Activated B cell treated with CpG ODN at 0.5 μM for 24 hours (primary cell): Measurements from ENCODE around the gene SSH2. TPM values are rescaled to one million over a fixed set of nuclear protein-coding genes. Genes with fewer than 3 reads are reported as not detected.

Experiments
- ATAC-seq: fragments of 200-7000 bp; cut with Tn5 transposase; one replicate; pipeline ENCODE4 v1.10.0; 2021; ENCODE audit warnings: low read depth, mild to moderate bottlenecking, moderate library complexity
- CTCF ChIA-PET: fragments of 350-600 bp; sonication (Branson Sonifier 250); formaldehyde crosslinking; loops from one replicate; lab custom pipeline; 2021; ENCODE audit warnings: antibody characterized with exemption; lab: Charles Lee
- POLR2A ChIA-PET: fragments of 350-600 bp; sonication (Branson Sonifier 250); formaldehyde crosslinking; loops from one replicate; lab custom pipeline; 2021; ENCODE audit warnings: antibody characterized with exemption; lab: Charles Lee
- DNase-seq: peaks from one replicate; pipeline ENCODE4 v3.0.0; 2022
- H3K27ac Mint-ChIP-seq: one replicate; pipeline ENCODE4 v1.8.0; 2020; ENCODE audit warnings: mixed read lengths
- H3K27me3 Mint-ChIP-seq: one replicate; pipeline ENCODE4 v1.8.0; 2021; ENCODE audit warnings: mixed read lengths
- H3K36me3 Mint-ChIP-seq: one replicate; pipeline ENCODE4 v1.8.0; 2021; ENCODE audit warnings: low read depth, mixed read lengths
- H3K4me1 Mint-ChIP-seq: one replicate; pipeline ENCODE4 v1.8.0; 2021; ENCODE audit warnings: mixed read lengths
- H3K4me3 Mint-ChIP-seq: one replicate; pipeline ENCODE4 v1.8.0; 2020; ENCODE audit warnings: mild to moderate bottlenecking, mixed read lengths
- H3K9me3 Mint-ChIP-seq: one replicate; pipeline ENCODE4 v1.8.0; 2020; ENCODE audit warnings: mixed read lengths
- intact Hi-C: fragments of 100-400 bp; cut with micrococcal nuclease; formaldehyde crosslinking; loops from one replicate; pipeline ENCODE4 v1.15.1; 2024
- total RNA-seq: library from RNA; stranded (reverse); gene quantifications from 2 replicates; pipeline ENCODE4 v1.2.3, GENCODE V29; 2022
- TF ChIP-seq, protein P1 (sequence below): fragments of 200-600 bp; IDR thresholded peaks from one replicate; pipeline ENCODE4 v1.8.0; 2022; ENCODE audit warnings: antibody characterized with exemption, mild to moderate bottlenecking

SSH2 gene
- total RNA-seq, 1 donor from 2014 or later = 95.7 TPM

DNA sequence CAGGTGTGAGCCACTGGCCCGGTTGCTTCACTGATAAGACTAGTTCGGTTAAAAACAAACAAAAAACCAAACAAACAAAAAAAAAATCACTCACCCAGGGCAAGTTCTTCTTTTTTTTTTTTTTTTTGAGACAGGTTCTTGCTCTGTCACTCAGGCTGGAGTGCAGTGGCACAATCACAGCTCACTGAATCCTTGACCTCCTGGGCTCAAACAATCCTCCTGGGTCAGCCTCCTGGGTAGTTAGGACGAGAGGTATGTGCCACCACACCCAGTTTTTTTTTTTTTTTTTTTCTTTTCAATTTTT, 187.9 kb downstream of the SSH2 start:
- POLR2A ChIA-PET = interaction anchor here (0.6 to 6.0 kb wide), 8 partner anchors 15 to 113 kb away, joined by 3 to 49 read pairs (median 4); no protein-coding TSS in a partner anchor
- Mint-ChIP-seq H3K27ac (peak overlapping the region; percentile 76), H3K27me3 (no peaks in the 10 kb centered on the region), H3K4me3 (no peak overlapping the region), H3K9me3 (no peaks in the 10 kb centered on the region), H3K4me1 (peaks cover 72% of the 10 kb centered on the region), H3K36me3 (peaks cover 28% of the 10 kb centered on the region)
- DNase-seq = no peak
- TF ChIP-seq, protein P1, sequence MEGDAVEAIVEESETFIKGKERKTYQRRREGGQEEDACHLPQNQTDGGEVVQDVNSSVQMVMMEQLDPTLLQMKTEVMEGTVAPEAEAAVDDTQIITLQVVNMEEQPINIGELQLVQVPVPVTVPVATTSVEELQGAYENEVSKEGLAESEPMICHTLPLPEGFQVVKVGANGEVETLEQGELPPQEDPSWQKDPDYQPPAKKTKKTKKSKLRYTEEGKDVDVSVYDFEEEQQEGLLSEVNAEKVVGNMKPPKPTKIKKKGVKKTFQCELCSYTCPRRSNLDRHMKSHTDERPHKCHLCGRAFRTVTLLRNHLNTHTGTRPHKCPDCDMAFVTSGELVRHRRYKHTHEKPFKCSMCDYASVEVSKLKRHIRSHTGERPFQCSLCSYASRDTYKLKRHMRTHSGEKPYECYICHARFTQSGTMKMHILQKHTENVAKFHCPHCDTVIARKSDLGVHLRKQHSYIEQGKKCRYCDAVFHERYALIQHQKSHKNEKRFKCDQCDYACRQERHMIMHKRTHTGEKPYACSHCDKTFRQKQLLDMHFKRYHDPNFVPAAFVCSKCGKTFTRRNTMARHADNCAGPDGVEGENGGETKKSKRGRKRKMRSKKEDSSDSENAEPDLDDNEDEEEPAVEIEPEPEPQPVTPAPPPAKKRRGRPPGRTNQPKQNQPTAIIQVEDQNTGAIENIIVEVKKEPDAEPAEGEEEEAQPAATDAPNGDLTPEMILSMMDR = no peak
- intact Hi-C loops = no loop called here
- ATAC-seq = peak; percentile 23
- CTCF ChIA-PET = no interaction called here

GRCh38 chr17:29740017-29740416, 190.0 kb downstream of the SSH2 start:
- CTCF ChIA-PET = interaction anchor here (1.0 kb wide), 1 partner anchor 57 kb away, joined by 3 read pairs; no protein-coding TSS in a partner anchor
- Mint-ChIP-seq H3K36me3 (peaks cover 32% of the 10 kb centered on the region), H3K9me3 (no peaks in the 10 kb centered on the region), H3K4me1 (peaks cover 58% of the 10 kb centered on the region), H3K27ac (peak overlapping the region; percentile 74), H3K27me3 (no peaks in the 10 kb centered on the region), H3K4me3 (no peak overlapping the region)
- TF ChIP-seq, protein P1 = no peak
- ATAC-seq = no peak
- POLR2A ChIA-PET = interaction anchor here (1.2 to 1.4 kb wide), 2 partner anchors 13 to 14 kb away, joined by 4 to 9 read pairs; no protein-coding TSS in a partner anchor
- no peak for DNase-seq
- intact Hi-C loops = loop anchor here (2.0 kb wide), 2 partner anchors 13 to 15 kb away; no protein-coding TSS in a partner anchor

DNA sequence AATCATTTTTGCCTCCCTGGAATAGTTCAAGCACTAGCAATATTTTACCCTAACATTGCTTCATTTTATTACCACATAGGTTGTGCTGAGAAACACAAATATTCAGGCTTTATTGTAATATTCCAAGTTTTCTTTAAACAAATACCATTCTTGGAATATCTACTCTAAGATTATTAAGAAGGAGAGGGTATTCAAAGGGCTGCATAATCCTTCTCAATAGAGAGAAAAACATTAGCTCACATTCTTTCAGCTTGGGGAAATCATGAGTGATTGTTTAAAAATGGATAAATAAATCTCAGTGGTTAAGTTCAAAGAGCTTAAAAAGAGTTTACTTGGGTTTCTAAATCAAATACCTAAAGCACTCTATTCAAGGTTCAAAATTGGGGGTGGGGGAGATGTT, 195.4 kb downstream of the SSH2 start:
- DNase-seq = no peak
- Mint-ChIP-seq H3K27me3 (no peaks in the 10 kb centered on the region), H3K36me3 (peaks cover 43% of the 10 kb centered on the region), H3K4me1 (peaks cover 49% of the 10 kb centered on the region), H3K27ac (peak overlapping the region; percentile 47), H3K9me3 (no peaks in the 10 kb centered on the region), H3K4me3 (no peak overlapping the region)
- intact Hi-C loops = no loop called here
- ChIA-PET CTCF (no interaction called here), POLR2A (interaction anchor here (0.6 to 1.5 kb wide), 3 partner anchors 11 to 28 kb away, joined by 3 to 4 read pairs (median 4); no protein-coding TSS in a partner anchor)
- ATAC-seq = no peak
- TF ChIP-seq, protein P1 = no peak

DNA sequence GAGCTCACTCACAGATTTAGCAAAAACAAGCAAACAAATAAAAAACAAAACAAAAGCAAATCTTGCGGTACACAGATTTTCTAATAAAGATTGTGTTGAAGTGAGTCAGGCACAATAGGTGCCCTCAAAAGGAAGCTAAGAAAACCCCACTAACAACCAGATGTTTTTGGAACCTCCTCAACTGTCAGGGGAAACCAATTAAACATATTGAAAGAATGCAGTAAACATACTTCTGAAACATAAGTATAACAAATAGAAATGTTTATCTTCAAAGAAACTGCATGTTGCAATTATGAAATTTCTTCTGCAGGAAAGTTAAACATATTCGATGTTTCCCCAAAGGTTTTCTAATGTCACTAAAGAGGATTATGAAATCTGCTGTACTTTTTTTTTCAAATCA, 196.9 kb downstream of the SSH2 start:
- Mint-ChIP-seq H3K4me1 (peaks cover 56% of the 10 kb centered on the region), H3K27ac (peak overlapping the region; percentile 59), H3K27me3 (no peaks in the 10 kb centered on the region), H3K4me3 (no peak overlapping the region), H3K36me3 (peaks cover 55% of the 10 kb centered on the region), H3K9me3 (no peaks in the 10 kb centered on the region)
- intact Hi-C loops = no loop called here
- ChIA-PET CTCF (interaction anchor here (0.6 to 1.5 kb wide), 2 partner anchors 46 to 51 kb away, joined by 5 to 7 read pairs; no protein-coding TSS in a partner anchor), POLR2A (interaction anchor here (0.6 to 2.0 kb wide), 5 partner anchors 10 to 27 kb away, joined by 3 to 13 read pairs (median 6); no protein-coding TSS in a partner anchor)
- no peak for ATAC-seq
- DNase-seq = no peak
- TF ChIP-seq, protein P1 = no peak

DNA sequence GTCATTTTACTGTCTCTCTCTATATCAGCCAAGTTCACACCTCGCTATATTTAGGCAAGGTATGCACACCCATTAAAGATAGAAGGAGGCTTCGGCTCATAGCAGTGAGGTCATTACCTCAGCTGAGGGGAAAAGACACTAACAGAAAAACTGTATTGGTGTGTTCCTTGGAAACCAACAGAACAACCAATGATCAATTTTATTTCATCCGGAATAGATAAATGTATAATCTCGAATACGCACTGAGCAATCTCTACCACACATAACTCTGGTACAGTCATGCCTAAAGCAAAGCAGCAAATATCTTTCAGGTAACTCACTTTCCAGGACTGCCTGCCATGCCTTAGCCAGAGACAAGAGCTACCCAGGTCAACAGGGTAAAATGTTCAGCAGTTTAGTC, 197.4 kb downstream of the SSH2 start:
- POLR2A ChIA-PET = interaction anchor here (1.5 to 2.0 kb wide), 3 partner anchors 9 to 28 kb away, joined by 4 to 13 read pairs (median 6); no protein-coding TSS in a partner anchor
- H3K27ac Mint-ChIP-seq = peak overlapping the region; percentile 59
- no peak overlapping the region for H3K4me3 Mint-ChIP-seq
- CTCF ChIA-PET = interaction anchor here (1.5 kb wide), 1 partner anchor 47 kb away, joined by 5 read pairs; no protein-coding TSS in a partner anchor
- peaks cover 55% of the 10 kb centered on the region for H3K36me3 Mint-ChIP-seq
- peaks cover under 1% of the 10 kb centered on the region for H3K9me3 Mint-ChIP-seq
- TF ChIP-seq, protein P1 = no peak
- H3K4me1 Mint-ChIP-seq = peaks cover 61% of the 10 kb centered on the region
- intact Hi-C loops = no loop called here
- DNase-seq (no peak), ATAC-seq (no peak)
- no peaks in the 10 kb centered on the region for H3K27me3 Mint-ChIP-seq
